HepG2 (cell line): ENCODE data around the gene SAMD14. TPM values are rescaled to one million over a fixed set of nuclear protein-coding genes. Genes with fewer than 3 reads are reported as not detected.

Experiments used
- ATF2 ChIP-seq: sonication (generic); formaldehyde crosslinking; IDR thresholded peaks from 2 replicates; pipeline ENCODE4 v1.4.0; 2020; ENCODE audit warnings: missing genetic modification reagents
- CCDC6 ChIP-seq: sonication (generic); formaldehyde crosslinking; IDR thresholded peaks from 2 replicates; pipeline ENCODE4 v1.8.1; 2022; ENCODE audit warnings: mild to moderate bottlenecking, missing genetic modification reagents, moderate library complexity
- CENPT ChIP-seq: sonication (generic); formaldehyde crosslinking; IDR thresholded peaks from 2 replicates; pipeline ENCODE4 v1.8.0; 2022; ENCODE audit warnings: low read depth, mild to moderate bottlenecking, moderate library complexity, missing genetic modification reagents
- FOXO1 ChIP-seq: sonication (generic); formaldehyde crosslinking; IDR thresholded peaks from 2 replicates; pipeline ENCODE4 v1.4.0; 2020; ENCODE audit warnings: missing genetic modification reagents
- FOXP4 ChIP-seq: sonication (generic); formaldehyde crosslinking; IDR thresholded peaks from 2 replicates; pipeline ENCODE4 v1.4.0; 2020; ENCODE audit warnings: missing genetic modification reagents
- HOXA5 ChIP-seq: sonication (generic); formaldehyde crosslinking; IDR thresholded peaks from 2 replicates; pipeline ENCODE4 v1.4.0; 2020; ENCODE audit warnings: missing genetic modification reagents
- HOXA9 ChIP-seq: sonication (generic); formaldehyde crosslinking; IDR thresholded peaks from 2 replicates; pipeline ENCODE4 v1.8.1; 2022; ENCODE audit warnings: missing genetic modification reagents, mild to moderate bottlenecking, moderate library complexity, borderline replicate concordance
- KDM2A ChIP-seq: sonication (generic); formaldehyde crosslinking; IDR thresholded peaks from 2 replicates; pipeline ENCODE4 v1.4.0; 2020; ENCODE audit warnings: low read depth, missing genetic modification reagents, borderline replicate concordance
- MATR3 ChIP-seq: sonication (generic); formaldehyde crosslinking; IDR thresholded peaks from 2 replicates; pipeline ENCODE4 v1.4.0; 2020; ENCODE audit warnings: missing genetic modification reagents
- NONO ChIP-seq, 2 experiments: fragments of 450-650 bp in 1 of 2; sonication (generic) in 1 of 2; formaldehyde crosslinking in 1 of 2; IDR thresholded peaks in 1 of 2; conservative IDR thresholded peaks in 1 of 2; 2 replicates each; pipeline versions ENCODE4 v1.6.1 to v1.8.0; 2017 to 2022; ENCODE audit warnings: mild to moderate bottlenecking in 1 of 2, missing genetic modification reagents in 1 of 2, moderate library complexity in 1 of 2
- PAX8 ChIP-seq: sonication (generic); formaldehyde crosslinking; IDR thresholded peaks from 2 replicates; pipeline ENCODE4 v1.8.0; 2022; ENCODE audit warnings: mild to moderate bottlenecking, missing genetic modification reagents, borderline replicate concordance
- SMAD3 ChIP-seq: sonication (generic); formaldehyde crosslinking; IDR thresholded peaks from 2 replicates; pipeline ENCODE4 v1.4.0; 2020; ENCODE audit warnings: missing genetic modification reagents
- STAG1 ChIP-seq: sonication (generic); formaldehyde crosslinking; IDR thresholded peaks from 2 replicates; pipeline ENCODE4 v1.4.0; 2020; ENCODE audit warnings: missing genetic modification reagents
- THAP9 ChIP-seq: sonication (generic); formaldehyde crosslinking; IDR thresholded peaks from 2 replicates; pipeline ENCODE4; 2020; ENCODE audit warnings: missing genetic modification reagents, mild to moderate bottlenecking, borderline replicate concordance
- ZBTB7B ChIP-seq: sonication (generic); formaldehyde crosslinking; IDR thresholded peaks from 2 replicates; pipeline ENCODE4 v1.4.0; 2020; ENCODE audit warnings: missing genetic modification reagents
- ZKSCAN1 ChIP-seq: fragments of 150-350 bp; IDR thresholded peaks from 2 replicates; pipeline ENCODE4 v1.6.1; 2014; ENCODE audit warnings: low read length
- ZNF331 ChIP-seq: sonication (generic); formaldehyde crosslinking; IDR thresholded peaks from 2 replicates; pipeline ENCODE4 v1.4.0; 2020; ENCODE audit warnings: missing genetic modification reagents
- ZNF691 ChIP-seq: sonication (generic); formaldehyde crosslinking; IDR thresholded peaks from 2 replicates; pipeline ENCODE4 v1.4.0; 2020; ENCODE audit warnings: missing genetic modification reagents, low read depth, mild to moderate bottlenecking, borderline replicate concordance
- ZNF770 ChIP-seq: sonication (generic); formaldehyde crosslinking; IDR thresholded peaks from 2 replicates; pipeline ENCODE4 v1.5.0; 2020; ENCODE audit warnings: mild to moderate bottlenecking, missing genetic modification reagents
- polyA plus RNA-seq, 8 experiments: library from polyadenylated mRNA; depleted of rRNA in 3 of 8; stranded (reverse) in 7 of 8; unstranded in 1 of 8; fragments of >200 nt; fragmentation: Illumina TruSeq in 4 of 8; extraction: Trizol in 4 of 8; gene quantifications; 2 replicates each; pipeline versions ENCODE4 v1.2.1 to v1.2.3, GENCODE V29; 2011 to 2016; ENCODE audit warnings: low read depth in 4 of 8, missing spikeins in 1 of 8, mixed read lengths in 1 of 8; ENCODE audit not compliant: insufficient read depth in 1 of 8
- total RNA-seq, 5 experiments: library from RNA; depleted of rRNA; stranded (reverse); fragments of >200 nt; fragmentation: Illumina TruSeq; extraction: Trizol; gene quantifications; 2 replicates each; pipeline ENCODE4 v1.2.3, GENCODE V29; 2016; ENCODE audit warnings: low read depth in 1 of 5

The SAMD14 gene
- total and polyA plus RNA-seq, 2 of the 13 experiments (the other 11 are each of a cell fraction or from before 2014, with no cell fraction given), result 0.07 to 0.22 TPM

GRCh38 chr17:50079334-50080095 is 50.4 kb downstream of the SAMD14 start (continued):
- TF ChIP-seq MATR3 (CRISPR knock-in tag) (no peak), ZNF691 (CRISPR knock-in tag) (peak; percentile 91; the same call in 1 of the 2 replicates), ZKSCAN1 (no peak), CCDC6 (peak; percentile 64; the same call in 1 of the 2 replicates), FOXO1 (CRISPR knock-in tag) (peak; percentile 15; the same call in 1 of the 2 replicates), THAP9 (CRISPR knock-in tag) (peak; percentile 74; the same call in 1 of the 2 replicates), PAX8 (CRISPR knock-in tag) (no peak), NONO (IDR thresholded peaks at IDR 0.05) (no peak), NONO (CRISPR knock-in tag; conservative IDR thresholded peaks at IDR 0.05) (peak; percentile 81), HOXA9 (CRISPR knock-in tag) (0 out of 2 replicates have a peak, but pooled peaks have one; percentile 45), SMAD3 (CRISPR knock-in tag) (no peak), FOXP4 (CRISPR knock-in tag) (peak; percentile 20; the same call in 1 of the 2 replicates), CENPT (CRISPR knock-in tag) (0 out of 2 replicates have a peak, but pooled peaks have one; percentile 65), ZBTB7B (CRISPR knock-in tag) (0 out of 2 replicates have a peak, but pooled peaks have one; percentile 41), ZNF331 (CRISPR knock-in tag) (peak; percentile 66; the same call in 1 of the 2 replicates), STAG1 (peak; percentile 62), KDM2A (peak; percentile 78), HOXA5 (CRISPR knock-in tag) (0 out of 2 replicates have a peak, but pooled peaks have one; percentile 26), ATF2 (CRISPR knock-in tag) (peak; percentile 67; the same call in 1 of the 2 replicates), ZNF770 (CRISPR knock-in tag) (0 out of 2 replicates have a peak, but pooled peaks have one; percentile 18)
